NCI-H2227 (cell line): ENCODE measurements around the gene DDX39B.
A peak's percentile ranks its signal among the peaks of the same experiment; 100 is the strongest.
"Not testable (repeated sequence)": the region's sequence is repeated elsewhere in the genome, so short reads cannot be mapped to it uniquely, and the experiment has no call there.

Experiments
- DNase-seq: peaks from one replicate; lab custom pipeline; 2025; ENCODE audit not compliant: unreplicated experiment; lab: John Stamatoyannopoulos, UW

Gene DDX39B

DNA sequence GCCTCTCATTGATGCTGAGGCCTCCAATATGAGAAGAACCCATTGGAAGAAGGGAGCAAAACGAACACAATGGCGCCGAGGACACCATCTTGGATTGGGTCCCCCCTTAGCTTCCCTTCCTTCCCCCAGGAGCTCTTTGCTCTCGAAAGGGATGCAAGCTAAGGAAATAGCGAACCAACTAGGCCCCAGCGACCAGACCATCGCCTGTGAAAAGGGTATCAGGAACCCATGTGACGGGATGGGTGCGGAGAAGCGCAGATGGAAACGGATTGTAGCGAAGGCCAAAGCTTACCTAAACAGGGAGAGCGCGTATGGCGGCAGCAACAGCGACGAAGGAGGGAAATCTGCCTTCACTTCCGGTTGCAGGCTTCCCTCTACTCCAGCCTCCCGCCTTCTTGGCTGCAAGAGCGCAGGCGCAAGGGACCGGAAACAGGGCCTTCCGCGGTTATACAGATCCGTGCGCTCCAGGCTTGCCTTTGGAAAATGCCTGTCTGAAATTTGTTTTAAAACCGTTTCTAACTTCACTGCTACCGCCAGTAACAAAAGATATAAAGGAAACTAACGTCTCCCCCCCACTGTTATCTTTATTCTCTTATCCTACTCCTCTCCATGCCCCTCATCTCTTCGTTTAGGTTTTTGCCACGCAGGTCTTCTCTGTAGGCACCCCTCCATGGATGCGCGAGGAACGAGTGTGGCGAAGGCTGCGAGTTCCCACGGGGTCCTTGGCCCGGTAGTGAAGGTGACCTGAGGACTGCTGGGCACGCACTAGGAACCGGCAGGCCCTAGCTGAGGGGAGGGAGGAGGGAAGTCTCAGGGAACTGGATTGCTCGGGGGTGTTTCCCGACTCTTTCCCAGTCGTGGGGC is at the start of gene DDX39B:
DDX39B (minus strand) TSS at position 346 of the 864 bp plus-strand sequence. CDS start 1,471 bp downstream, outside the sequence.
- DNase-seq, result peak; percentile 97

DNA sequence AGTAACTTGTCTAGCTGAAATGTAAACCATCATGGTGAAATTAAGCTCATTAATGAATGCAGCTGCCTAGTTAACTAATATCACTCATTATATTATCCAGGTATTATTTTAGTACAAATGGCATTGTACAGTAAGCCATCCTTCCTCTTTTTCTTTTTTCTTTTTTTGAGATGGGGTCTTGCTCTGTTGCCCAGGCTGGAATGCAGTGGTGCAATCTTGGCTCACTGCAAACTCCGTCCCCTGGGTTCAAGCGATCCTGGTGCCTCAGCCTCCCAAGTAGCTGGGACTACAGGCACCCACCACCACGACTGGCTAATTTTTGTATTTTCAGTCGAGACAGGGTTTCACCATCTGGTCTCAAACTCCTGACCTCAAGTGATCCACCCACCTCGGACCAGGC is 48.9 kb upstream of the DDX39B start:
- DNase-seq, result not testable (repeated sequence)

DNA sequence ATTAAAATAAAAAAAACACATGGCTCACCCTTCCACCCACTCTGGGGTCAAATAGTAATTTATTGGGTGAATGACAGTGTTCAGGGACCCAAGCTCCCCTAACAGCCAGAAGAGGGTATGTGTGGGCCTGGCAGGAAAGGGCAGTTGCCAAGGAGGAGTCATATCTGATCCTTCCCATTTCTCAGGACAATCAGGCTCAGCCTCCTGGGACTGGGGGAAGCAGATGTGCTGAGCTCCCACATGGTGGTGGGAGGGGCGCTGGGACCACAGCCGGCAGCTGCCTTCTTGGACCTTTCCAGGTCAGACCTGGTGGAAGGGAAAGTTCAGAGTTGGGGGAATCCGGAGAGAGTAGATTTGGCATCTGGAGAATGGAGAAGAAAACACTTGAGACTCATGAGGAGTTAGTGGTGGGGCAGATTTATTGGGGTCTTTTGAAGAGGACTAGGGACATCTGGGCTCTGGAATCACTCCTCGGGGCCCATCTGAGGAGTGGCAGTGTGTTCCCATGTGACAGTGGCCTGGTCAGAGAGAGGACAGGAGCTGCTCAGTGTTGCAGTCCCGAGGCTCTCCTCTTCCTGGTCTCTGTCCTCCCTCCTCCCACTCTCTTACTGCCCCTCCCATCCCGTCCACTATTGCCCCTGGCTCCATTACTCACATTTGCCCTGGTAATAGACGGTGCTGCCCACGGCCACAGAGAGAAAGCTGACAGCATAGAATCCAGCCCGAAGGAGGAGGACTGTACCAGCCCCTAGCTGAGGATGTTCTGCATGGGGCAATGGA is 47.3 kb upstream of the DDX39B start:
- no peak for DNase-seq

DNA sequence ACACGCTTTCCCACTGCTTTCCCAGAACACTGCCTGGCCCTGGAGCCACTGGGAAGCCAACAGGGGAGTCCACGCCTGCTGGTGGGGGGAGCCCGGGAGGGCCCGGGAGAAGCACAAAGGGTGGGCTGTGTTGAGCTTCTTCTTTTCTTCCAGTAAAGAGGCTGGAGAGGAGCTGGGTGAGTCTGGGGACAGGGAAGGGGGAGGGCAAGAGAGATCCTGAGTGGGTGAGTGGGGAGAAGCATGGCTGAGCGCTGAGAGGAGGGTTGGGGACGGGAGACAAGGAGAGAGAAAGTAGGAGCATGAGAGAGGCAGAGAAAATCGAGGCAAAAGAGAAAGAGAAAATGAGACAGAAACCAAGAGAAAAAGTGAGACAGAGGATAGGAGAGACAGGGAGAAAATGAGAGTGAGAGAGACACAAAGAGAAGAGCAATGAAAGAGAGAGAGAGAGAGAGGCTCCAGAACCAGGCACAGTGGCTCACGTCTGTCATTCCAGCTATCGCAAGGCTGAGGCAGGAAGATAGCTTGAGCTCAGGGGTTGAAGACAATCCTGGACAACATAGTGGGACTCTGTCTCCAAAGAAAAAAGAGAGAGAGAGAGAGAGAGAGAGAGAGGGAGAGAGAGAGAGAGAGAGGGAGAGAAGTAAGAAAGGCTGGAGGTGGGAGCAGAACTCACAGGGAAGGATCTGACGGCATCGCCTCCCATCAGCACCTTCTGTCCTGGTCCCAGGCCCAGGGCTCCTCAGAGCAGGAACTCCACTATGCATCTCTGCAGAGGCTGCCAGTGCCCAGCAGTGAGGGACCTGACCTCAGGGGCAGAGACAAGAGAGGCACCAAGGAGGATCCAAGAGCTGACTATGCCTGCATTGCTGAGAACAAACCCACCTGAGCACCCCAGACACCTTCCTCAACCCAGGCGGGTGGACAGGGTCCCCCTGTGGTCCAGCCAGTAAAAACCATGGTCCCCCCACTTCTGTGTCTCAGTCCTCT is 46.3 kb upstream of the DDX39B start:
- no peak for DNase-seq

DNA sequence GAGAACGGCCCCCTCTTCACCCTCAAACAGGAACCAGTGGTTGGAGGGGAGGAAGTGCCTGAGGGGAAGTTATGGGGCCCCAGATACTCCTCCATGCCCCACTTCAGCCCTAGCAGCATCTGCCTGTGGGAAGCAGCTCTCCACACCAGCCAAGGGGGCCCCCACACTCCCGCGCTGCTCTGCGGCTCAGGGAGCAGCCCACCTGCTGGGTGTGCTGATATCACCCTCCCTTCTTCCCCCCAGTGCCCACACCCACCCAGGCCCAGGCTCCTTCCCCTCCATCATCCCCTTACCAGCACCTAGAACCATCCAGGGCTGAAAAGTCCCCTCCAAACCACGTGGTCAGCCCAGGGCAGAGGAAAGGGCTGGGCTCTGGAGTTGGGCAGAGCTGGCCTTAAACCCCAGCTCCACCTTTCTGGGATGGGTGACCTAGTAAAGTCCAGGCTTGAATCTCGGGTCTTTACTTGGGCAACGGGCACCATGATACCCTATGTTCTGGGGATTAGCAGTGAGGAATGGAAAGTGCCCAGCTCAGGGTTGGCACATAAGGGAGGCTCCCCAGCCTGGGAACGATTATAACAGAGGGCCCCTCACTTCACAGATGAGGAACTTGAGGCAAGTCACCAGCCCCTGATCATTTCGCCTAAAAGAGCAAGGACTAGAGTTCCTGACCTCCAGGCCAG is 44.9 kb upstream of the DDX39B start:
- no peak for DNase-seq

DNA sequence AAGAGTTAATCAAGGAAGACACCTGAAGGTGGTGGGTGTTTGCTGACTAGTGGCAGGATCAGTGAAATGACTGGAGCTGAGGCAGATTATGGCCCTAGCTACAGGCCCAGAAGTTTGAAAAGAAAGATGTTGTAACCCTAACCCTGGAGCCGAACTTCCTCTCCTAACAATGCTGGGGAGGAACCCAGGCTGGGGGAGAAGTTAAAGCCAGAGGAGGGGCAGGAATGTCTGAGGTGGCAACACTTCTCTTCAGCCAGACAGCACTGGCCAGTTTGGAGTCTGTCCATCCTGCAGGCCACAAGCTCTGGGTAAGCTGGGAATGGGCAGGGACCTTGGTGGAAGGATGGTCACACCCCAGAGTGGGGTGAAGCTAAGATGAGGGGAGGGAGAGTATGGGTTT is 44.2 kb upstream of the DDX39B start, which contains the start of gene LST1:
LST1 (plus strand) TSS at position 270 of the 400 bp plus-strand sequence. CDS start 1,023 bp downstream, outside the sequence.
- no peak for DNase-seq

DNA sequence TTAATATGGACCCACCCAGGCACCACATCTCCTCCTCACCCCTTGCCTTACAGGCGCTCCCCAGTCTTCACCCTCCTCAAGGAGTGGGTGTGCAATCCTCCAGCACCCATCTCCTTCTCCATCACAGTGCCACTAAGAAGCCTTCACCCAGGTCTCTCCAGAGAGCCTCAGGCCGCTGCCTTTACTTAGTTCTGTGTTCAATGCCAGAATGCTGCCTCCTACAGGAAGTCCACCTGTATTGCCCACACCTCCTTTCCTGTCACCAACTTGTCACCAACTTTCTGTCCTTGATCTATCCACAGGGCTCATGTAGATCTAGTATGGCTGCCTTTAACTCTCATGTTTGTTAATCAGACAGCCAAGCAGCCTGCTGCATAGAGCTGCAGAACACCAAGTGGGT is 43.7 kb upstream of the DDX39B start:
- DNase-seq, result no peak

DNA sequence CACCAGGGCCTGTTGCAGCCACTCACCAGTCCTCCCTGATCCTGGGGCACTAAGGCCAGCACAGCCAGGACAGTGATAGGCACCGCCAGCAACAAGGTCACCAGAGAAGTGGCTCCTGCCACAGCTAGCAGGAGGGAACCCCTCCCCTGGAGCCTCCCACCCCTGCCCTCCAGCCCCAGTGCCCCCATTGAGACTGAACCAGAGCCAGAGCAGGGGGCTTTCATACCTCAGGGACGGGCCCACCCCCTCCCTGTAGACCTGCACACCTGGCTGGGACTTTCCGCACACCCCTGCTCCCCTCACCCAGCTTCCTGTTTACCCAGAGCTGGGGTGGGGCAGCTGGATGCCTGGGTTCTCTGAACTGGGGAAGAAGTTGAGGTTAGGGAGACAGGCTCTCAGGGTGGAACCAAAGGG is 40.4 kb upstream of the DDX39B start, which contains the start of gene LTB:
LTB (minus strand) TSS at position 195 of the 414 bp plus-strand sequence; CDS start at position 188, 7 bp downstream.
- no peak for DNase-seq

DNA sequence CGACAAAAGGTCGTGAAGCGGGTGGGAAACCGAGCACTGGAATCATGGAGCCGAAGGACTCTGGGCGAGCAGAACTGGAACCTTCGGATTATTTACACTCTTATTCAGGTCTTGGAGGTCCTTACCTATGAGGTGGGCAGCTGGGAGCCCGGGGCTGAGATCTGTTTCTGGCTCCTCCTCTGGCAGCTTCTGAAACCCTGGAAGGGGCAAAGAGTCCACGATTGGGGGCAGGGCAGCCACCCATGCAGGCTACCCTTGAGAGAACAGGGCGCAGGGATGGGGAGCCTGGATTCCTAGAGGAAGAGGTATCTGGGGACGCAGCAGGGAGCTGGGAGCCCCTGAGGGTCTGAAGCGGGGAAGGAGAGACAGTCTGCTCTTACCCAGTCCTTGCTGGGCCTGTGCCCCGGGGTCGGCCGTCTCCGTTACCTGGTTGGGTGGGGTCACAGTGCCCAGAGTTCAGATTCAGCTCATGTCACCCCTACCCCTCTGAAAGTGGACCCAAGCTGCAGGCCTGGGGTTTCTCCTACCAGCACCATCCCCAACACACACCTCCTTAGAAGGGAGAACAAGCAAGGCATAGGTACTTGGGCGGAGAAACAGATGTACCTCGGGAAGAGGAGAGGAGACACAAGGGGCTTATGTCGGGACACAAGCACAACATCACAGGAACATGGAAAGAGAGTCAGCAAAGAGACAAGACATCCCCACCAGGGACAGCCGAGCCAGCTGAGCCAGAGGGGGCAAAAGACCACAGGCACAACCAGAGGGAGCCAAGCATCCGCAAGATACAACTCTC is 39.8 kb upstream of the DDX39B start:
- DNase-seq, result no peak

DNA sequence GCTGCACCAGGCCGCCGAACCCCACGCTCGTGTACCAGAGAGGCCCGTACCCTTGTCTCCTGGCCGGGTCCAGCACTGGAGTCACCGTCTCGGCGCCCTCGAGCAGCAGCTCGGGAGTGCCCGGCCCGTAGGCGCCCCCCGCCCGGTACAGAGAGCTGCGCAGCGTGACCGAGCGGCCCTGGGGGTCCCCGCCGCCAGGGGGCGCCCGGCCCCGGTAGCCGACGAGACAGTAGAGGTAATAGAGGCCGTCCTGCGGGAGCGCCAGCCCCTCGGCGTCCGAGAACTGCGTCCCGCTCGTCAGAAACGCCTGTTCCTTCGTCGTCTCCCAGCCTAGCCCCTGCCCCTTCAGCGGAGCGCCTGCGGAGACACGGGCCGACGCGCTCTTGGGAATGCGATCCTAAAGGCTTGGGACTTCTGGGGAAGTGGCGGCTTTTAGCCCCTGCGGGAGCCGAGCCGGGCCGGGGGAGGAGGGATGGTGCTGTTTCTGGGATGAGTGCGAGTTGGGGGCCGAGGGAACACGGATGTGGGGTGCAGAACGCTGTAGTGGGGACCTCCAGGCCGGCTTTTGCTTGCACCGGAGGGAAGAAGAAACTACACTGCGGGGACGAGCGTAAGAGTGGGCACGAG is 39.1 kb upstream of the DDX39B start:
- peak; percentile 91 for DNase-seq

DNA sequence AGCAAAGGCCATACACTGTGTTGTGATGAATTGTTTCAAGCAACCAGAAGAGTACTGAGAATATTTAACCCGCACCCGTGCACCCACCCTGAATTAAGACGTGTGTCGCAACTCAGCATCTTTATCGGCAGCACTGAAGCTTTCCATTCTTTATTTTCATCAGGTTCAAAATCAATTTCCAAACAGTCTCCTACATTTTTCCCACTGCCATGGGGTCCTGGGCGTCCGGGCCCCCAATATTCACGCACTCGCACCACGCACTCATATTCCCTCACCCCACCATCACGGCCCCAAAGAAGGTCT is 38.6 kb upstream of the DDX39B start:
- no peak for DNase-seq

DNA sequence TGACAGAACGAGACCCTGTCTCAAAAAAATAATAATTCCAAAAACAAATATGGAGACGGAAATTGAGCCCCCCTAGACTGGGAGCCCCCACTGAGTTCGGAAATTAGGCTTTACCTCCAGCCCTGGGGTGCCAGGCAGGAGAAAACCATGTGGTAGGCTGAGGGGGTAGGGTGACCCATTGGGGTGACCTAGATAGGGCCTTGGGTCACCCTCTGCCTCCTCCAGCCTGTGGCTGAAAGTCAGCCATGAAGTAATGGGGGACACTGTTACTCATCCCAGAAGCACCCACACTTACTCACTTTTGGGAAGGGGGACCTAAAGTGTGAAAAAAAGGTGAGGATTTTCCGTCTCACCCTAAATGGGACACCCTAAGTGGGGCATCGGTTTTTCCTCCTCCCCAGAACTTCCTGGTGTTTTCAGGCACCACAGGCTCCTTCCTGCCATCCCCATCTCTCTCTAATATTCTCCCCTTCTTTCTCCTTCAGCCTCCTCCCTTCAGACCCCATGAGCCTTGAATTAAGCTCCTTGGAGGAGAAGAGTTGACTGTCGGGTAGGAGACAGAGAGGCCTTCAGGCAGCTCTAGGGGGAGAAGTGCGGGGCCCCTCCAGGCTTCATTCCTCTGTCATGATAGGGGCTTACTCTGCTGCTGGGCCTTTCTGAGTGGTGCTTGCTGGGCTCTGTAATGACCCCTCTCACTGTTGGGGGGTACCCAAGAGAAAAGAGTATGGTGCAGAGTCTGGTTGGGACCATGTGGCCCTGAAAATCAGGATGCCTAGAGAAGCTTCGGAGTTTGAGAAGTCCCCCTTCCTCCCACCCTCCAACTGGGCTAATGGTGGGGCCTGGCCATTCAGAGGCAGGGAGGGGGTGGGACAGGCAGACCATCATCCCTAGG is 38.0 kb upstream of the DDX39B start:
- no peak for DNase-seq

DNA sequence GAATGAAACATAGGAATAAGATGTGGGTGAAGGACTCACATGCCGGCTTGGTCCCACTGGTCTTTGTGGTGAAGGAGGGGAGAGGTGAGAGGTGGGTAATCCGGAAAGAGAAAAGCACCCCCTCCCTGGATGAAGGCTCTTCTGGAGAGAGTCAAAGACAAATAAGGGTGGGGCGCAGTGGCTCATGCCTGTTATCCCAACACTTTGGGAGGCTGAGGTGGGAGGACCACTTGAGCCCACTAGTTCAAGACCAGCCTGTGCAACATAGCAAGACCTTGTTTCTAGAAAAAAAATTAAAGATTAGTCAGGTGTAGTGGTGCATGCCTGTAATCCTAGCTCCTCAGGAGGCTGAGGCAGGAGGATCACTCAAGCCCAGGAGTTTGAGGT is 37.3 kb upstream of the DDX39B start:
- no peak for DNase-seq

DNA sequence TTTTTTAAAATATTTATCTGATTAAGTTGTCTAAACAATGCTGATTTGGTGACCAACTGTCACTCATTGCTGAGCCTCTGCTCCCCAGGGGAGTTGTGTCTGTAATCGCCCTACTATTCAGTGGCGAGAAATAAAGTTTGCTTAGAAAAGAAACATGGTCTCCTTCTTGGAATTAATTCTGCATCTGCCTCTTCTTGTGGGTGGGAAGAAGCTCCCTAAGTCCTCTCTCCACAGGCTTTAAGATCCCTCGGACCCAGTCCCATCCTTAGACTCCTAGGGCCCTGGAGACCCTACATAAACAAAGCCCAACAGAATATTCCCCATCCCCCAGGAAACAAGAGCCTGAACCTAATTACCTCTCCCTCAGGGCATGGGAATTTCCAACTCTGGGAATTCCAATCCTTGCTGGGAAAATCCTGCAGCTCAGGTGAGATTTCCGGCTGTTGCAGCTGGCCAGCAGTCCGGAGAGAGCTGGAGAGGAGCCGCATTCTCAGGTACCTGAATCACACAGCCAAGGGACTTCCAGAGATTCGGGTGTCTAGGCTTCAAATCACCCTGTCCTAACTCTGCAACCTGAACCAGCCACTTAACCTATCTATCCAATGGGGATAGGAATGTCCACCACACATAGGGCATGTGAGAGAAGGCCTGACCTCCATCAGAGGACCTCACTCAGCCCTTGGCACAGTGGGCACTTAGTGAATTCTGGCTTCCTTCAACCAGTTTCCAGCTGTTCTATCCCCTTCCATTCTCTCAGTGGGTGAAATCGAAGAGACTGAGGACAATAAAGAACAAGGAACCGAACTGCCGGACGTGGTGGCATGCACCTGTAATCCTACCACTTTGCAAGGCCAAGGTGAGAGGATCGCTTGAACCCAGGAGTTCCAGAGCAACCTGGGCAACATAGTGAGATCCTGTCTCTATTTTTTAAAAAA is 36.6 kb upstream of the DDX39B start:
- DNase-seq, result no peak

DNA sequence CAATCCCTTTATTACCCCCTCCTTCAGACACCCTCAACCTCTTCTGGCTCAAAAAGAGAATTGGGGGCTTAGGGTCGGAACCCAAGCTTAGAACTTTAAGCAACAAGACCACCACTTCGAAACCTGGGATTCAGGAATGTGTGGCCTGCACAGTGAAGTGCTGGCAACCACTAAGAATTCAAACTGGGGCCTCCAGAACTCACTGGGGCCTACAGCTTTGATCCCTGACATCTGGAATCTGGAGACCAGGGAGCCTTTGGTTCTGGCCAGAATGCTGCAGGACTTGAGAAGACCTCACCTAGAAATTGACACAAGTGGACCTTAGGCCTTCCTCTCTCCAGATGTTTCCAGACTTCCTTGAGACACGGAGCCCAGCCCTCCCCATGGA is 35.8 kb upstream of the DDX39B start:
- DNase-seq, result no peak

DNA sequence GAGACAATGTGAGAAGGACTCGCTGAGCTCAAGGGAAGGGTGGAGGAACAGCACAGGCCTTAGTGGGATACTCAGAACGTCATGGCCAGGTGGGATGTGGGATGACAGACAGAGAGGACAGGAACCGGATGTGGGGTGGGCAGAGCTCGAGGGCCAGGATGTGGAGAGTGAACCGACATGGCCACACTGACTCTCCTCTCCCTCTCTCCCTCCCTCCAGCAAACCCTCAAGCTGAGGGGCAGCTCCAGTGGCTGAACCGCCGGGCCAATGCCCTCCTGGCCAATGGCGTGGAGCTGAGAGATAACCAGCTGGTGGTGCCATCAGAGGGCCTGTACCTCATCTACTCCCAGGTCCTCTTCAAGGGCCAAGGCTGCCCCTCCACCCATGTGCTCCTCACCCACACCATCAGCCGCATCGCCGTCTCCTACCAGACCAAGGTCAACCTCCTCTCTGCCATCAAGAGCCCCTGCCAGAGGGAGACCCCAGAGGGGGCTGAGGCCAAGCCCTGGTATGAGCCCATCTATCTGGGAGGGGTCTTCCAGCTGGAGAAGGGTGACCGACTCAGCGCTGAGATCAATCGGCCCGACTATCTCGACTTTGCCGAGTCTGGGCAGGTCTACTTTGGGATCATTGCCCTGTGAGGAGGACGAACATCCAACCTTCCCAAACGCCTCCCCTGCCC is 35.2 kb upstream of the DDX39B start:
- DNase-seq, result no peak
